Measurements from ENCODE around the gene ZMYND8.
"Not testable (repeated sequence)": the region's sequence is repeated elsewhere in the genome, so short reads cannot be mapped to it uniquely, and the experiment has no call there.

The ZMYND8 gene

DNA sequence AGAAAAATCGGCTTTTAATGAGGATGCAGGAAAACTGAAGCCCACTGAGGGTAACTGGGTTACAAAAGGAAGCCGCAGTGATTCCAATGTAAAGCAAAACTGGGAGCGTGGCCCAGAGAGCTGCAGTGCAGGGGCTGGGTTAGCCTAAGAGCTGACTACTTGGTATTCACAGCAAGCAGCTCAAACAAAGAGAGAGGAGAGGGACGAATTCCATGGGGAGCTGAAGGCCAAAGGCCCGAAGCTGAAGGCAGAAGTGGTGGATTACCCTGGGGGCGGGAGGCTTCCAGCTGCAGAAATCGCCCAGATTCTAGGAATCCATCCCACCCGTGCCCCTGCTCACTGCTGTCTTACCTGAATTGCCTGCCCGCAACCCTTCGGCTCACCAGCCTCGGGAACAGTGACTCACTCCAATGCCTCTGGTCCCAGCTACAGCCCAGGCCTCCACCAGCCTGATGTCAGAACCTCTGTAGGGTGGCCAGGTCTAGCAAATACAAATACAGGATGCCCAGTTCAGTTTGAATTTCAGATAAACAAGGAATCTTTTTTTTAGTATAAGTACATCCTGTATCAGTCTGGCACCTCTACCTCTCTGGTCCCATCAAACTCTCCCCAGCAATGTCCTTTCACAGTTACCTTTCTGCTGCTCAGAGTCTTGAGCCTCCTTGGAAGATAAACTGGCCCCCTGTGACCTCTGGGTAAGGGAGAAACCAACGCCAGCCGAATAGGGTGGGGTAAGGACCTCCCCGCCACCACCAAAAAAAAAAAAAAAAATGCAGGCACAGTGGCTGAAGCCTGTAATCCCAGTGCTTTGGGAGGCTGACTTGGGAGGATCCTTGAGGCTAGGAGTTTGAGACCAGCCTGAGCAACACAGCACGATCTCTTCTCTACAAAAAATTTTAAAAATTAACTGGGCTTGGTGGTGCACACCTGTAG is 14.6 kb upstream of the ZMYND8 start:
- no peak for DNase-seq

DNA sequence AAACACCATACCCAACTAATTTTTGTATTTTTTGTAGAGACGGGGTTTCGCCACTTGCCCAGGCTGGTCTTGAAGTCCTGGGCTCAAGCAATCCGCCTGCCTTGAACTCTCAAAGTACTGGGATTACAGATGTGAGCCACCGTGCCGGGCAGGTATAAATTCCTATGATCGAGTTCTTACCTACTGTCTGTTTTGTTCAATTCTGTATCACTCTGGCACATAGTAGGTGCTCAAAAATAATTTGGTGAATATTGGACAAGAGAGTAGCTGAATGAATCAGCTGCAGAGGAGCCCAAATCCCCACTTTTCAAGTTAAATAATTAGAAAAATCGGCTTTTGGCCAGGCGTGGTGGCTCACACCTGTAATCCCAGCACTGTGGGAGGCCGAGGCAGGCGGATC is 13.7 kb upstream of the ZMYND8 start:
- DNase-seq = no peak

DNA sequence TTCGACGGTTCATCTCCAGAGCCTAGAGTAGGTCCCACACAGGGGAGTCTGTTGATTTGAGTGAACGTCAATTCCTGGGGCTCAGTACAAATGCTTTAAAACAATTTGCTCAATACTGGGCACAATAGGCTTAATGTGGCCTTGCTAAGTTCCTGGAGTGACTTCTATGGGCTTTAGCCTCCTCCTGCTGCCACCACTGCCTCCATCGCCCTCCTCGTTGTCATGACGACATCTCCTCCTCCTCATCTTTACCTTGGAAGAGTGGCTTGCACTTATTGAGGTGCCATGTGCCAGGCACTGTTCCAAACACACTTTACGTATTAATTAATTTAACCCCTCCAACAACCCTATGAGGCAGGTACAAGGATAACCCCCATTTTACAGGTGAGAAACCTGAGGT is 11.8 kb upstream of the ZMYND8 start:
- no peak for DNase-seq

DNA sequence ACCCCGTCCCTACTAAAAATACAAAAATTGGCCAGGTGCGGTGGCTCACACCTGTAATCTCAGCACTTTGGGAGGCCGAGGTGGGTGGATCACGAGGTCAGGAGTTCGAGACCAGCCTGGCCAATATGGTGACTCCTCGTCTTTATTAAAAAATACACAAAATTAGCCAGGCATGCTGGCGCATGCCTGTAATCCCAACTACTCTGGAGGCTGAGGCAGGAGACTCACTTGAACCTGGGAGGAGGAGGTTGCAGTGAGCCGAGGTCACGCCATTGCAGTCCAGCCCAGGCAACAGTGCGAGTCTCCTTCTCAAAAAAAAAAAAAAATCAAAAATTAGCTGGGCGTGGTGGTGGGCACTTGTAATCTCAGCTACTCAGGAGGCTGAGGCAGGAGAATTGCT is 9.8 kb upstream of the ZMYND8 start:
- not testable (repeated sequence) for DNase-seq

DNA sequence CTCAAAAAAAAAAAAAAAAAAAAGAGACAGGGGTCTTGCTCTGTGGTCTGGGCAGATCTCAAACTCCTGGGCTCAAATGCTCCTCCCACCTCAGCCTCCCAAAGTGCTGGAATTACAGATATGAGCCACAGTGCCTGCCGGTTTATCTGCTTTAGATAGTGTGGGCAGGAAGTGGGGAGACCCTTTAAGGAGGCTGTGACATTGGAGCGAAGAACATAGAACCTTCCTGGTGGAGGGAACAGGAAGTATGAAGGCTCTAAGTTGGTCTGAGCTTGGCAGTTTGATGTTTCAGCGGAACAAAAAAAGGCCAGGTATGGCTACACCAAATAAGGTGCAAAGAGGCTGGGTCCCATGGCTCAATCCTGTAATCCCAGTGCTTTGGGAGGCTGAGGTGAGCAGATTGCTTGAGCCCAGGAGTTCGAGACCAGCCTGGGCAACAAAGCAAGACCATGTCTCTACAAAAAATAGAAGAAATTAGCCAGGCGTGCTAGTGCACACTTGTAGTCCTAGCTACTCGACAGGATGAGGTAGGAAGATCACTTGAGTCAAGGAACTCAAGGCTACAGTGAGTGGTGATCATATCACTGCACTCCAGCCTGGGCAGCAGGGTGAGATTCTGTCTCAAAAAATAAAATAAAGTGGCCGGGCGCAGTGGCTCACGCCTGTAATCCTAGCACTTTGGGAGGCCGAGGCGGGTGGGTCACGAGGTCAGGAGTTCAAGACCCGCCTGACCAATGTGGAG is 8.7 kb upstream of the ZMYND8 start:
- DNase-seq = no peak

DNA sequence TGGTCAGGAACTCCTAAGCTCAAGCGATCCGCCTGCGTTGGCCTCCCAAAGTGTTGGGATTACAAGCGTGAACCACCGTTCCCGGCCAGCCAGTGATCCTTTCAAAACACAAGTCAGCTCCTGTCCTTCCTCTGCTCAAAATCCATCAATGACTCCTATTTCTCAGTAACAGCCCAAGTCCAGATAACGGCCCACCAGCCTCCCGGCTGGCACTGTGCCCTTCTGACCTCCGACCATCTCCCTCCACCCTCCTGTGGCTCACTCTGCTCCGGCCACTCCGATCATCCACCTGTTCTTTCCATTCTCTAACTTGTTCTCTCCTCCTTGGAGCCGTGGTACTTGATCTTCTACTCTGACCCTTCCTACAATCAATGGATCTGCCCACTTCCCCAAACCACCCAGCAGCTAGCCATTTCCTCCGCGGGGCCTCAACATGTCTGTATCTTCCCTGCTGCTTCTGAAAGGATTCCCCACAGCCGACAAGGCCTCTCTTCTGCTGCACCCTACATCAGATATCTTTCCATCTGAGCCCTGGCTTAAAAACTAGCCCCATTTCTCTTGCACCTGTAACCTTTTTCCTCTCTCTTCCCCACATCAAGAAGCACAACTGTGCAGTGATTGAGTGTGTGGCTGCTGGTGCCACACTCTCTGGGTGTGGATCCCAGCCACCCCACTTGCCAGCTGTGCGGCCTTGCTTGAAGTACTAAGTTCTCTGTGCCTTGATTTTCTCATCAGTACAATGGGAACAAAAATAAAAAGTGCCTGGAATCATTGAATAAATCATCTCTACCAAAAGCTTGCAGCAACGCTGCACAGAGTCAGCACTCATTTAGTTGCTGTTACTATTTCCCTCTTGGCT is 6.1 kb upstream of the ZMYND8 start:
- DNase-seq = no peak

DNA sequence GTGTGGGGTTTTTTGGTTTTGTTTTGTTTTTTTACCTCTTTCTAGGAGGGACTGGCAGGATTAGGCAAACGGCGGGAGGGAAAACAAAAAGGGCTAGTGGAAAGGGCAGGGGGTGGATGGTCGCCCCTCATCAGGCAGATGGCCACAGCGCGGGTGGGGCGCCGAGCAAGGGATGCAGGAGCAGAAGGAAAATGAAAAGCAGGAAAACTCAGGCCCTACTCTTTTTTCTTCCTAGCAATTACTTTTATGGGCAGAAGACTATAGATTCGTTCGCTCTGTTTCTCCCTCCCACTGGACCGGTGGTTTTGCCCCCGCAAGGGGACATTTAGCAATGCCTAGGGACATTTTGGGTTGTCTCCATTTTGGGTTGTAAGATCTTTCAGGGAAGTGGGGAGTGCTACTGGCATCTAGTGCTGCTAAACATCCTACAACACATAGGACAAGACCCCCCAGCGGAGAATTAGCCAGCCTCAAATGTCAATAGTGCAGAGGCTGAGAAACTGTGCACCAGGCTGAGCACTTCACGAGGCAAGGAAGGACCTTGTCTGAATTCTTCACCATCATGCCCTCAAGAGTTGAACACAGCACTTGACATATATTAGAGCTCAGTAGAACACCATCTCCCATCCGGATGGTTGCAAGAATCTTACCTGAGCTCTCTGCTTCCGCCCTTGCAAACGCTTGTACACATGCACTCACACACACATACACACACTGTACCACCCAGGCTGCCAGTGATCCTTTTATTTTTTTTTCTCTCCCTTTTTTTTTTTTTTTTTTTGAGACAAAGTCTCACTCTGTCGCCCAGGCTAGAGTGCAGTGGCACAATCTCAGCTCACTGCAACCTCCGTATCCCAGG is 4.8 kb upstream of the ZMYND8 start:
- DNase-seq = no peak

DNA sequence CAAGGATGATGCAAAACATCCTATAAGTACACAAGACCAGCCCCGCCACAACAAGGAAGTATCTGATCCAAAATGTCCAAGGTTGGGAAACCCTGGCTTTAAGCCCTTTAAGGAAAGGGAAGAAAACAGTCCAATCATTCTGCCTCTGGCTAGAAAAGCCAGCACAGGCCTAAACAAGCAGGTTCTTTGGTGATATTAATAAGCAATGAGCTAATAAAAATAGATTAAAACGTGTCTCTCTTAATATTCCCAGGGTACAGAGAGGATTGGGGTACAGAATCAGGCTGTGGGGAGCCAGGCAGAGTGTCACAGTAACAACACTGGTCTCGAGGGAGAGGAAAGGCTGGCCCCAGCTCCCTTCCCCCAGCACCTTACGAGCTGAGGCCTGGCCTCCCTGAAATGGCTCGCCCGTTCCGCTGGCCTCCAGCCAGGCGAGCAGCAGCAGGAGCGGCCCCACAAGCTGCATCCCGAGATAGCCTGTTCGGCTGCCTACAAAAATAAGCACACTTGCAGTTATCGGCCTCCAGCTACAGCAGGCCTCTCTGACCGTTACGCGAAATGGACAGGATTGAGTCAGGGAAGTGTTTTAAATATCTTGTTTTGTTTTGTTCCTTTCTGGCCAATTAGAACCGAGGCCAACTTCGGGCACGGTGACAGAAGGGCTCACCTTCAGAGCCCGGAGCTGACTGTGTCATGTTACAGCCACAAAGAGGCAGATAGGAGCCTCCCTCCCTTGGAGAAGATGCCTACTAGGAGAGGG is 4.0 kb upstream of the ZMYND8 start:
- DNase-seq = peak; percentile 55 to 64

DNA sequence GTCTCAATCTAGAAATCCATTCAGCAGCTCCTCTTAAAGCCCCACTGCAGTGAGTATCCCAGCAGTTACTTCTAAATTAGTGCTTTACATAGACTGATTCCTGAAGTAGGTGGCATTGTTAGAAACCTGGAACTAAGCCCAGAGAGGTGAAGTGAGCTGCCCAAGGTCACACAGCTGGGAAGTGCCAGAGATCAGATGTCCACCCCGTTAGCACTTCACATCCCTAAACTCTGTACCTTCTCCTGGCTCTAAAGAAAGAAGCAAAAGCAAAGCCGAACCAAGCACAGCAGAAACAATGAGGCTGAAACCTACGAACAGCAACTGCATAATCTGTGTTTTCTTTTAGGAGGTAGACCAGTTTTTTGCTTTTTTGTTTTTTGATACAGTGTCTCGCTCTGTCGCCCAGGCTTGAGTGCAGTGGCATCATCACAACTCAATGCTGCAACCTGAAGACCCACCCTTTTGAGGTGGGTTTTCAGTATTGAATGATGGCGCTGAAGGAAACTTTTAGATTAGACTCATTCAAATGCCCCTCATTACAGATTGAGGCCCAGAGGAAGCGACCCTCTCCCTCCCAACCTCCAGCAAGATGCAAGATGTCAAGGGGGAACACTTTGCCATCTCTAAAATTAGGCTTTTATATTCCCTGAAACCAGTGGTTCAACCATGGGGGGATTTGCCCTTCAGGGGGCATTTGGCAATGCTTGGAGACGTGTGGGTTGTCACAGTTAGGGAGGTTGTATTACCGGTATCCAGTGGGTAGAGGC is 3.2 kb upstream of the ZMYND8 start:
- DNase-seq = no peak

DNA sequence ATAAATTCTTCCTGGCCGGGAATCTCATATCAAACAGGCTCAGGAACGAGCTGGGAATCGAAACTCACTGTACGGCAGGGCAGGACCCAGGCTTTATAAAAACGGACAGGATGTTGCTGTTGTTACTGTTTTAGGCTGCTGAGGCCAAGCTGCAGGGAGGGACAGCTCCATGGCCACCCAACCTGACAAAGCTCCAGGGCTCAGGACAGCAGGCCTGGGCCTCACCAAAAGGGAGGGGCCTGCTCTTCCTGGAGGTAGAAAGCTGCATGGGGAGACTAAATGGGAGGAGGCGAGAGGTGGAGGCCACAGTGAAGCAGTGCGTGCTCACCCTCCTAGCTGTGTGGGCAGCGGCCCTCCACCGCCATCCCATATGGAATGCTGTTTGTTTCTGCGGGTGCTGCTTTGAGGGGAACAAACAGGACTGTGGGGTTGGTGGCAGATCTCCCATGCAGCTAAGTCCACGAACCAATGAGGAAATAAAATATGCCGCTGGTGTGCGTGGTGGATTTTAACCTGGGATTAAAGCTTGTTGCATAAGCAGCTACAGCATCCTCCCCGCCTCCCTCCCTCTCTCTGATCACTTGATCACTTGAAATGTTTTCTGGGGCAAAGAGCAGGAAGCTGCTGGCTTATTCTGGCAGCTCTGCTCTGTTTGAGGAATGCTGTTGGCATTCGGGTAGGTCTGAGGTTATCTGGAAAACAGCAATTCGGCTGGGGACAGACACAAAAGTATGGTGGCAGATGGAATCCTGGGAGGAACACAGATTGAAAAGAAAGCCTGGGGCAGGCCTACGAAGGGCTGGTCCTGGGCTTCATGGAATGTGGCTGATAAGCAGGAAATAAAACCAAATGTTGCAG is 2.4 kb upstream of the ZMYND8 start:
- peak; percentile 64 to 91 for DNase-seq

DNA sequence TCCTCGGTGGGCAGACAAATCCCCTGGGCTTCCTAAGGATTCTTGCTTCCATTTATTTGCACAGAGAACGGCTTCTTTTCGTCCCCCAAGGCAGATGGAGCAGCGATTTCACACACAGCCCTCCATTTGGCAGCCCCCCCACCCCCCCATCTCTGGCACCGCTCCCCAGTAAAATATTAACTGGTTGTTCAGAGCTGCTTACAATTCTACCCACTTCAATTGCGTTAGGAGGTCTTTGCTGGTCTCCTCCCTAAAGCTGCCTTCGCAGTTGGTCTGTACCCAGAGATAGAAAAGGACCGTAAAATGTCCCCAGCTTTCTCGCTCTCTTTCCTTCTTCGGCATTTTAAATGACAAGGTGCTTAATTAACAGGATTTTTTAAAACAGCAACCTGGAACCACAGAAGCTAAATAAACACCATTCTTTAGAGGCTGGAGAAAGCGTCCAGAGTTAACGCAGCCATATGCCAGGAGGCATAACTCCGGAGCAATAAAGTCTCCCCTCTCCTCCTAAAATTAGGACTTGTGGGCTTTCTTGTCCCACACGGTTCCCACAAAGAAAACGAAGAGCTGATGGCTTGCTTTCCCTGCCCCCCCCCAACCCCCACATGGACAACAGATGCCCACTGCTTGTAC is 1.7 kb upstream of the ZMYND8 start:
- DNase-seq = peak in 1 of 2 donors; percentile 75

DNA sequence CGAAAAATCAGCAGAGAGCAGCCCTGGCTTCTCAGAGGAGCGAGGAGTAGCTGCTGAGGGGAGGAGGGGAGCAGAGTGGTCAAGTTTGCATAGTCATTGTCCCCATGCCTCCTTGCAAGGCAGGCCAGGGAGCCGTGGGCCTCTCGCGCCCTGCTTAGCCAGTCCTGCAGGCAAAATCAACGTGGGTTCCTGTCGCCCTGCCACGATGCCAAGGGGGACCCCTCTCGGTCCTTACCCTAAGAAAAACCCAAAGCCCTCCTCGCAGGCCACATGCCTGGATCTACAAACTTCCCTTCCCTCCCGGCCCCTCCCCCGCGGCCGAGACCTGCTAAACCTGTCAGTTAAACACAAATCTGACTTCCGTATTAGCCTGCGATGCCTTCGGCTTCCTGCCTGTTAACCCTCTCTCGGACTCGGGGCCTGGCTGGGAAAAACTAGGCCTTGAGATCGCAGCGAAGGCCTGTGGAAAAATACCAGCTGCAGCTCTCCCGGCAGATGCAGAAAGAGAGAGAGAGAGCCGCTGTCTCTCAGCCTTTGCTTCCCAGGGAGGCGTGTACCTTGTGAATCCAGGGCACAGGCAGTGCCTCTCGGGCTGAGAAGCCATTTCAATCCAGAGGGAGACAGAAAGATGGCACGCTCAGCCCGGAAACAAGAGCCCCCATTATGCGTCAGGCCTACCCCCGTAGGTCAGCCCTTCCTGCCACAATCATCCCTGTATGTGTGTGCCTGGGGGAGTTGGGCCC is 968 bp upstream of the ZMYND8 start:
- peak; percentile 80 to 86 for DNase-seq

DNA sequence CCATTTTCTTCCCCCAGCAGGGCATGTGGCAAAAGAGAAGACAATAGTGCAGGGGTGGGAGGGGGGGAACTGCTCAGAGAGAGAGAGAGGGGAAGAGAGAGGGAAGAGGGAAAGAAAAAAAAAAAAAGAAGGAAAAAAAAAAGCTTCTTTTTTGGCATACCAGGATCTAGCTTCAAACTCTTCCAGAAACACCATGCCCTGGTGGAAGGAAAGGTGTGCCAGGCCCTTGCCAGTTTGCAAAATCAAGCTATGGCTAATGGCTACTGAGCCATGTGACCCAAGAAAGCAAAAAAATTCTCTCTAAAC is 326 bp downstream of the ZMYND8 start:
- DNase-seq = no peak

DNA sequence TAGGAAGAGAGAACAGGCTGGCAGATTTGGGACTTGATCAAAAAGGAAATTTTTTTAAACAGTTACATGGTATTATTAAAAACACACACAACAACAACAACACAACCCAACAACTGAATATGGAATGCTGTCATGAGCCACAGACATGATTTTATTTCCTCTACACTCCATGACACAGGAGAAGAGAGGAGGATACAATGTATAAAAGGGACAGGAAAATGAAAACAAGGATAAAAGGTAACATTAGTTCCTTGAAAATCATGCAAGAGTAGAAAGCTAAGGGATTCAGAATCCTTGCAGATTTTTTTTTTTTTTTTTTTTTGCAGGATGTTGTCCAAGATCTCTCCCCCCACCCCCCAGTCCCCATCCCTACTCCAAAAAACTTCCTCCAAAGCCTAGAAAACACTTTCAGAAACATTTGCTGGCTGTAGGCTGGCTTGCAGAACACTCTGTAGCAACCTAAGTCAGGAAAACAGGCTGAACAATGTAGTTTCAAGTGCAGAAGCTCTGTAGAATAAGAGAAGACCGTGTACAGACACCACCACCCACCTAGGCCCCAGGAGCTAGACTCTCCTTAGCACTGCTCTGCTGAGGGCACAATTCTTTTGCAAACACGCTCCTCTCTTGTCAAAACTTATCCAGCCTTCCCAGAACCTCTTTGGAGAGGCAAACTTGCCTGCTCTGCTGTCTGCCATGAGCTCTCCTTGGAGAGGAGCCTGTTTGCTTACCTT is 845 bp downstream of the ZMYND8 start:
- DNase-seq = peak; percentile 31 to 62

DNA sequence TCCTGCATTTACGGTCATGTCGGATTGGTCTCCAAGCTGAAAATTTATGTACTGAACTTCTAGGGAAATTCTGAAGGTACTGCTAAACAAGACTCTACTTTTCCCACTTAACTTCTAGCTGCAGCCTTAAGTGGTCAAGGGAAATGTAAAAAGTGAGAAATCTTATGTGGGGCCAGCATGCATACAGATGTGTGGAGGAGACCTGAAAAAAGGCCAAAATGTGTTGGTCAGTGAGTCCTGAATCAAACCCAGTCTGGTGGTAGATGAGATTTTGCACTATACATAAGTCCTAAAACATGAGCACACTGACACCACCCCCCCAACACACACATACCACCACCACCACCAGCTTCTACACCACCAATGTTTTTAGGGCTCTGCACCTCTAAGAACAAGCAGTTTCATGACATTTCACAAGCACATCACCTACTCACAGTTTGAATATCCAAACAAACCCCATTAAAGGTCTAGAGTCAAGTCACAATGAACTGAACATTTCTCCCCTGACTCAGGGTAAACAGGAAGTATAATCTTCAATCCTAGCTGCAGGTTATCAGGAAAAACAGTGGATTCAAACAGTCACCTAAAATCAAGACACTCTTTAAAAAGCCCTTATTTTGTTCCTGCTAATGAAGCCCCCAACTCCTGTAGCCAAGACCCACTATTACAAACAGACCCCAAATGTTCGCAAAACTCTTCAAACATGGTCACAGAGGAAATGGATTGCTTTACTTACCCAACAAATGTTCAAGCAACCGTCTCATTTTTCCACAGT is 1.6 kb downstream of the ZMYND8 start:
- DNase-seq = peak in 1 of 2 donors; percentile 66

DNA sequence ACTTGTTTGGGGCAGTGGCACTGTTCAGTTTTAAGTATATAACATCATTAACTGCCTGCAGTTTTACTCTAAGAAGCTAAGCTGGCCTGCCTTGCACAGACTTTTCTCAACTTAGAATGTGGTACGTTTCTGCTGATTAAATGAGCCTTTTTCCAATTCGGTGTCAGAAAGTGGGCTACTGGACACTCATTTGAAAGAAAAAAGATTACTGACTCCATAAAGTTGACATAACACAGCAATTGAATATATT is 2.1 kb downstream of the ZMYND8 start:
- peak in 1 of 2 donors; percentile 66 for DNase-seq

Data from hippocampal formation (tissue), 2 donors.